Neuronal stem cell (in vitro differentiated cells): ENCODE data around the gene RXFP2.

Experiments used
- DNase-seq: peaks from one replicate; pipeline ENCODE4 v3.0.0-alpha.2; 2013; ENCODE audit warnings: low spot score
- H2AFZ ChIP-seq: one replicate; pipeline ENCODE4 v1.6.1; 2013; ENCODE audit warnings: mild to moderate bottlenecking, low read length, inconsistent platforms
- H2AK5ac ChIP-seq: 2 replicates; pipeline ENCODE4 v1.6.1; 2013; ENCODE audit warnings: low read depth, mild to moderate bottlenecking, inconsistent platforms, low read length, moderate library complexity, mixed read lengths
- H2BK120ac ChIP-seq: 2 replicates; pipeline ENCODE4 v1.6.1; 2013; ENCODE audit warnings: low read depth, mild to moderate bottlenecking, inconsistent platforms, low read length, moderate library complexity, mixed read lengths
- H2BK12ac ChIP-seq: one replicate; pipeline ENCODE4 v1.6.1; 2013; ENCODE audit warnings: low read length, inconsistent platforms
- H2BK15ac ChIP-seq: 2 replicates; pipeline ENCODE4 v1.6.1; 2013; ENCODE audit warnings: mild to moderate bottlenecking, low read length, inconsistent platforms, mixed read lengths
- H2BK5ac ChIP-seq: one replicate; pipeline ENCODE4 v1.6.1; 2013; ENCODE audit warnings: inconsistent platforms, mild to moderate bottlenecking, low read length, moderate library complexity
- H3K14ac ChIP-seq: one replicate; pipeline ENCODE4 v1.6.1; 2013; ENCODE audit warnings: low read length, inconsistent platforms
- H3K18ac ChIP-seq: 2 replicates; pipeline ENCODE4 v1.6.1; 2013; ENCODE audit warnings: low read length, inconsistent platforms
- H3K23ac ChIP-seq: 2 replicates; pipeline ENCODE4 v1.6.1; 2013; ENCODE audit warnings: low read depth, mild to moderate bottlenecking, mixed read lengths, low read length, inconsistent platforms; ENCODE audit not compliant: poor library complexity
- H3K27ac ChIP-seq: replicated peaks from 3 replicates; pipeline ENCODE4 v1.5.1; 2013; ENCODE audit warnings: low read length, inconsistent platforms
- H3K27me3 ChIP-seq, 3 experiments: 2 replicates each; pipeline ENCODE4 v1.6.1; 2013; ENCODE audit warnings: low read length in 3 of 3, mild to moderate bottlenecking in 2 of 3, inconsistent platforms in 1 of 3, low read depth in 1 of 3, mixed read lengths in 1 of 3, moderate library complexity in 1 of 3; ENCODE audit not compliant: control insufficient read depth in 3 of 3, insufficient read depth in 3 of 3
- H3K36me3 ChIP-seq, 2 donors: replicated peaks in 1 of 2; 2 replicates each; pipeline ENCODE4 v1.6.1; 2013; ENCODE audit warnings: low read length in 2 of 2; ENCODE audit not compliant: control insufficient read depth in 2 of 2, insufficient read depth in 2 of 2
- H3K4ac ChIP-seq: 2 replicates; pipeline ENCODE4 v1.6.1; 2013; ENCODE audit warnings: inconsistent platforms, mild to moderate bottlenecking, low read length, moderate library complexity
- H3K4me1 ChIP-seq, 2 donors: 1 replicate in 1 of 2; 2 replicates in 1 of 2; pipeline ENCODE4 v1.6.1; 2013; ENCODE audit warnings: low read length in 2 of 2, low read depth in 1 of 2; ENCODE audit not compliant: control insufficient read depth in 2 of 2, insufficient read depth in 1 of 2
- H3K4me2 ChIP-seq: one replicate; pipeline ENCODE4 v1.6.1; 2013; ENCODE audit warnings: mild to moderate bottlenecking, low read length, inconsistent platforms; ENCODE audit not compliant: insufficient read depth, poor library complexity, severe bottlenecking
- H3K4me3 ChIP-seq, 2 donors: 2 replicates each; pipeline ENCODE4 v1.5.1; 2013; ENCODE audit warnings: low read length in 2 of 2, mild to moderate bottlenecking in 2 of 2, inconsistent platforms in 1 of 2, moderate library complexity in 1 of 2
- H3K79me1 ChIP-seq: one replicate; pipeline ENCODE4 v1.6.1; 2013; ENCODE audit warnings: low read depth, mild to moderate bottlenecking, inconsistent platforms, low read length, moderate library complexity
- H3K9ac ChIP-seq: one replicate; pipeline ENCODE4 v1.6.1; 2013; ENCODE audit warnings: mild to moderate bottlenecking, low read depth, low read length, inconsistent platforms; ENCODE audit not compliant: poor library complexity
- H3K9me3 ChIP-seq, 2 donors: replicated peaks in 1 of 2; 2 replicates each; pipeline versions ENCODE3 to v1.6.1; 2013; ENCODE audit warnings: low read length in 2 of 2, mild to moderate bottlenecking in 2 of 2, inconsistent platforms in 1 of 2, low read depth in 1 of 2, mixed read lengths in 1 of 2, moderate library complexity in 1 of 2; ENCODE audit not compliant: control insufficient read depth in 2 of 2, insufficient read depth in 1 of 2
- H4K8ac ChIP-seq: one replicate; pipeline ENCODE4 v1.6.1; 2013; ENCODE audit warnings: low read depth, mild to moderate bottlenecking, inconsistent platforms, low read length, moderate library complexity
- H4K91ac ChIP-seq: one replicate; pipeline ENCODE4 v1.6.1; 2013; ENCODE audit warnings: low read length, low read depth, mild to moderate bottlenecking, inconsistent platforms; ENCODE audit not compliant: poor library complexity
- WGBS, 2 donors: extraction: QIAGEN DNeasy Blood & Tissue Kit; methylation state at CpG; one replicate each; pipeline ENCODE4 v1.1.7; 2013; ENCODE audit warnings: missing lambda C conversion rate in 2 of 2, mixed read lengths in 1 of 2; ENCODE audit not compliant: insufficient read length in 2 of 2, insufficient replicate concordance in 1 of 2; ENCODE audit errors: extremely low coverage in 2 of 2; 5-methylcytosine and 5-hydroxymethylcytosine counted together

Gene RXFP2

DNA sequence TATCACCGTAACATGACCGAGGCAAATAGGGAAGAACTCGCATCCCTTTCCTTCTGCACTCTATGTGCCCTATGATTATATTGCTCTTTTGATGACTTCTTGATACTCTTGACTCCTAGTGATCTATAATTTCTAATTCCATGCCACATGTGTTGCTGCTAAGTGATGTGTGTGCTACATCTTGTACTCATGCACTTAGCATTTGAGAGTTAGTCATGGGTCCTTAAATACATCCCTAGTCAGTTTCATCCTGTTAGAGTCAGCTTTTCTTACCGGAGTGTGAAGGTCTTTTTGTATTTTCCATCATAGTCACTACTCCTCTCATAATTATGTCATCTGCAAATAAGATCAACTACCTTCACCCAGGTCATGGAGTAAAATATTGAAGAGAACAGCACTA, 30.2 kb downstream of the RXFP2 start:
- no peak overlapping the region for H3K9ac ChIP-seq
- H3K4me2 ChIP-seq: no peak overlapping the region
- H4K91ac ChIP-seq: no peak overlapping the region
- no peaks in the 10 kb centered on the region for H3K36me3 ChIP-seq
- H2BK12ac ChIP-seq: no peak overlapping the region
- DNase-seq: no peak
- no peak overlapping the region for H2AK5ac ChIP-seq
- H3K79me1 ChIP-seq: no peaks in the 10 kb centered on the region
- no peaks in the 10 kb centered on the region for H3K9me3 ChIP-seq
- H3K27me3 ChIP-seq: no peaks in the 10 kb centered on the region
- no peak overlapping the region for H3K14ac ChIP-seq
- no CpG with 5 or more reads among the region's 4 CpGs for WGBS, 2 donors
- no peak overlapping the region for H2AFZ ChIP-seq
- H3K4me3 ChIP-seq: no peak overlapping the region
- H3K18ac ChIP-seq: no peak overlapping the region
- no peaks in the 10 kb centered on the region for H3K4me1 ChIP-seq
- no peak overlapping the region for H4K8ac ChIP-seq
- H3K27ac ChIP-seq: no peak overlapping the region
- no peak overlapping the region for H3K23ac ChIP-seq
- H2BK120ac ChIP-seq: no peak overlapping the region
- H2BK5ac ChIP-seq: no peak overlapping the region
- H3K4ac ChIP-seq: no peak overlapping the region
- no peak overlapping the region for H2BK15ac ChIP-seq

DNA sequence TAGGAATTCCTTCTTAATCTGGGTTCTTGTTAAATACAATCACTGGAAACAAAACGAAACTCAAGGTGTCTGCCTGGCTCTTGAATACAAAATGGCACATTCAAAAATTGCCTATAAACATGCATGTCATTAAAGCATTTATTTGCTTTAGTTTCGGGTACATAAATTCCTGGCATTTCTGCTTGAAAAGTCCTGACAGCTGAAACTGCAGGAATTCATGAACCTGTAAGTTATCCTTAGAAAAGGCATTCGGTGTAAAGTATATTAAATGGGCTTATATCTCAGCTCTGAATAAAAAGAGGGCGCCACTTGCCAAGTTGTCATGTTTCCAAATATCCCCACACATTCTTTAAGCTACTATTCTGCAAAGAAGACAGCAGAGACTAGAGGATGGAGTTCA, 32.9 kb downstream of the RXFP2 start:
- no CpG with 5 or more reads among the region's 4 CpGs for WGBS, 2 donors
- no peak overlapping the region for H4K91ac ChIP-seq
- no peaks in the 10 kb centered on the region for H3K4me1 ChIP-seq
- H3K79me1 ChIP-seq: no peaks in the 10 kb centered on the region
- H3K4ac ChIP-seq: no peak overlapping the region
- no peaks in the 10 kb centered on the region for H3K36me3 ChIP-seq
- H3K27me3 ChIP-seq: no peaks in the 10 kb centered on the region
- no peaks in the 10 kb centered on the region for H3K9me3 ChIP-seq
- no peak overlapping the region for H2BK120ac ChIP-seq
- no peak overlapping the region for H2BK5ac ChIP-seq
- H3K23ac ChIP-seq: no peak overlapping the region
- no peak overlapping the region for H2BK15ac ChIP-seq
- no peak overlapping the region for H2AFZ ChIP-seq
- no peak overlapping the region for H3K14ac ChIP-seq
- H2BK12ac ChIP-seq: no peak overlapping the region
- H2AK5ac ChIP-seq: no peak overlapping the region
- no peak overlapping the region for H3K9ac ChIP-seq
- DNase-seq: no peak
- no peak overlapping the region for H3K27ac ChIP-seq
- no peak overlapping the region for H3K4me3 ChIP-seq
- no peak overlapping the region for H3K18ac ChIP-seq
- H4K8ac ChIP-seq: no peak overlapping the region
- no peak overlapping the region for H3K4me2 ChIP-seq

DNA sequence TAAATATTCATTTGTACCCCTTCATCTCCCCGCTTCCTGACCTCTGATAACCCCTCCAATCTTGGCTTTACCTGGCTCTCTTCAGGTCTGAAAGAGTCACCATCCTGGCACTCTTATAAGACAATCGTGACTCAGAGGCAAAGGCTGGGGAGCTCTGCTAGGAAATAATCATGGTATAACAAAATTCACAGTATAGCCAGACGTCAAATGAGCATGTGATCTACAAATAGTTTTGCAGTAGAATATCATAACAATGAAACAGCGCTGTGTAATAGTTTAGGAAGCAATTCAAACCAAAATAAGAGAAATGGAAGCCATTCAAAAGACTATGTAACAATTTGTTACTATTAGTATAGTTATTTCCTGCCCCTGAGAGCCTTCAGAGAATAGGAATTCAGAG, 34.2 kb downstream of the RXFP2 start:
- H2BK12ac ChIP-seq: no peak overlapping the region
- no peaks in the 10 kb centered on the region for H3K79me1 ChIP-seq
- no peak overlapping the region for H3K9ac ChIP-seq
- no peak overlapping the region for H3K27ac ChIP-seq
- no peaks in the 10 kb centered on the region for H3K27me3 ChIP-seq
- no peak overlapping the region for H3K4me2 ChIP-seq
- H2AK5ac ChIP-seq: no peak overlapping the region
- H2BK120ac ChIP-seq: no peak overlapping the region
- no peaks in the 10 kb centered on the region for H3K36me3 ChIP-seq
- no peak for DNase-seq
- H3K18ac ChIP-seq: no peak overlapping the region
- H3K4me1 ChIP-seq: no peaks in the 10 kb centered on the region
- no peak overlapping the region for H3K4me3 ChIP-seq
- H3K4ac ChIP-seq: no peak overlapping the region
- no peak overlapping the region for H4K91ac ChIP-seq
- H2BK15ac ChIP-seq: no peak overlapping the region
- H2AFZ ChIP-seq: no peak overlapping the region
- WGBS, 2 donors: no CpG with 5 or more reads among the region's 4 CpGs
- no peak overlapping the region for H2BK5ac ChIP-seq
- no peaks in the 10 kb centered on the region for H3K9me3 ChIP-seq
- no peak overlapping the region for H3K14ac ChIP-seq
- no peak overlapping the region for H3K23ac ChIP-seq
- no peak overlapping the region for H4K8ac ChIP-seq

DNA sequence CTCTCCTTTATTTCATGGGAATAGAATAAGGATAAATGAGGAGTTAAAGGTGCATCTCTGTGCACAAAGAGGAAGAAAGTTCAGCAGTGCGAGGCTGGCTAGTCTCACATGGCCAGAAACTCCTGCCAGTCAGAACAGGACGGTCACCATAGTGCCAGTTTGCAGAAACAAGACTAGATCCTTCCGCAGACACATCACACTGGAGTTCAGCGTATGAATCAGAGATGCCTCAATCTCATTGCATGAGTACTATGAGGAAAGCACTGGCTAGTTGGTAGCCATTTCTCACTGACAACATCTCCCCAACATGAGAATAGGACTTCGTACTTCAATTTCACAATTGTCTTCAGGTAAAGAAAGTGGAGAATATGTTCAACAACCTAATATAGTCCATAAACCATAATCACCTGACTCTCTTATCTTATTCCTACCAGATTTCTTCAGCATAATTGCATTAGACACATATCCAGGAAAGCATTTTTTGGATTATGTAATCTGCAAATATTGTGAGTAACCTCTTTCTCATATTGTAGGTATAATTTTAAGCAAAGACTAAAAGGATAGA, 34.9 kb downstream of the RXFP2 start:
- DNase-seq: no peak
- Histone ChIP-seq H3K4me3 (no peak overlapping the region), H3K18ac (no peak overlapping the region), H4K91ac (no peak overlapping the region), H3K27ac (no peak overlapping the region), H3K9me3 (no peaks in the 10 kb centered on the region), H3K27me3 (no peaks in the 10 kb centered on the region), H4K8ac (no peak overlapping the region), H3K4me2 (no peak overlapping the region), H2AFZ (no peak overlapping the region), H3K14ac (no peak overlapping the region), H3K36me3 (no peaks in the 10 kb centered on the region), H3K79me1 (no peaks in the 10 kb centered on the region), H3K4me1 (no peaks in the 10 kb centered on the region), H2BK12ac (no peak overlapping the region), H2BK120ac (no peak overlapping the region), H2BK15ac (no peak overlapping the region), H3K23ac (no peak overlapping the region), H2BK5ac (no peak overlapping the region), H3K4ac (no peak overlapping the region), H2AK5ac (no peak overlapping the region), H3K9ac (no peak overlapping the region)
- WGBS, 2 donors: no CpG with 5 or more reads among the region's 5 CpGs
